GM19372 (cell line): ENCODE results near the gene TSSK1B.
"Not testable (repeated sequence)": the region's sequence is repeated elsewhere in the genome, so short reads cannot be mapped to it uniquely, and the experiment has no call there.

Experiments
- ATAC-seq: cut with Tn5 transposase; IDR thresholded peaks from one replicate; pipeline ENCODE4 v1.9.1; 2021; ENCODE audit warnings: mild to moderate bottlenecking, low read depth, moderate library complexity; ENCODE audit not compliant: unreplicated experiment

TSSK1B gene

GRCh38 chr5:113404269-113404668 lies 30.5 kb downstream of the TSSK1B start:
- ATAC-seq = no peak

- ATAC-seq = not testable (repeated sequence)
Measured at GRCh38 chr5:113397986-113398385, 36.8 kb downstream of the TSSK1B start.

- no peak for ATAC-seq
Measured at GRCh38 chr5:113397046-113397445, 37.7 kb downstream of the TSSK1B start.

GRCh38 chr5:113394658-113395057 lies 40.1 kb downstream of the TSSK1B start:
- ATAC-seq = no peak

GRCh38 chr5:113390224-113390623 lies 44.6 kb downstream of the TSSK1B start:
- no peak for ATAC-seq

- no peak for ATAC-seq
Measured at GRCh38 chr5:113389116-113389515, 45.7 kb downstream of the TSSK1B start.

- ATAC-seq = no peak
Measured at GRCh38 chr5:113387844-113388243, 46.9 kb downstream of the TSSK1B start.

- ATAC-seq = no peak
Measured at GRCh38 chr5:113384782-113385285, 50.0 kb downstream of the TSSK1B start.

GRCh38 chr5:113382731-113383130 lies 52.1 kb downstream of the TSSK1B start:
- ATAC-seq = no peak
